OCI-LY7 (cell line): ENCODE results near the gene SLAMF6. TPM values are rescaled to one million over a fixed set of nuclear protein-coding genes. Genes with fewer than 3 reads are reported as not detected.
A peak's percentile ranks its signal among the peaks of the same experiment; 100 is the strongest.

Source experiments
- BruUV-seq: library from RNA; stranded (reverse); fragments of 400-500 nt; replicated peaks from 2 replicates; lab custom pipeline; 2021; lab: Mats Ljungman, UMichigan
- CTCF ChIA-PET: fragments of 300-600 bp; sonication (Branson Sonifier 250); formaldehyde crosslinking; loops from one replicate; lab custom pipeline; 2022; ENCODE audit warnings: antibody characterized with exemption; ENCODE audit not compliant: unreplicated experiment; lab: Charles Lee
- POLR2A ChIA-PET: fragments of 300-600 bp; sonication (Branson Sonifier 250); formaldehyde crosslinking; loops from one replicate; lab custom pipeline; 2022; ENCODE audit warnings: antibody characterized with exemption; lab: Charles Lee
- DNase-seq: peaks from one replicate; pipeline ENCODE4 v3.0.0-alpha.2; 2015; ENCODE audit warnings: low spot score
- H2AFZ ChIP-seq: fragments of 200-600 bp; sonication (generic), shearing (Covaris generic); 2 replicates; pipeline ENCODE4 v1.6.1; 2014; ENCODE audit warnings: mild to moderate bottlenecking, antibody characterized with exemption, low read length, moderate library complexity
- H3K27ac ChIP-seq: fragments of 200-600 bp; sonication (generic); 2 replicates; pipeline ENCODE4 v1.5.1; 2014; ENCODE audit warnings: mixed run types, low read depth, mild to moderate bottlenecking, moderate library complexity, low read length, inconsistent platforms; ENCODE audit not compliant: poor library complexity, severe bottlenecking
- H3K36me3 ChIP-seq: fragments of 200-600 bp; sonication (generic); 2 replicates; pipeline ENCODE4 v1.6.1; 2014; ENCODE audit warnings: mild to moderate bottlenecking, antibody characterized with exemption, low read length, moderate library complexity, mixed read lengths; ENCODE audit not compliant: insufficient read depth
- H3K4me1 ChIP-seq: fragments of 200-600 bp; sonication (generic); 2 replicates; pipeline ENCODE4 v1.5.1; 2014; ENCODE audit warnings: mild to moderate bottlenecking, low read length; ENCODE audit not compliant: insufficient read depth, poor library complexity, severe bottlenecking
- H3K4me2 ChIP-seq: fragments of 200-600 bp; sonication (generic); 2 replicates; pipeline ENCODE4 v1.6.1; 2014; ENCODE audit warnings: mild to moderate bottlenecking, low read length
- H3K4me3 ChIP-seq: fragments of 200-600 bp; sonication (generic); 2 replicates; pipeline ENCODE4 v1.5.1; 2014; ENCODE audit warnings: mild to moderate bottlenecking, low read depth, low read length; ENCODE audit not compliant: poor library complexity, severe bottlenecking
- H3K79me2 ChIP-seq: fragments of 200-600 bp; sonication (generic); 2 replicates; pipeline ENCODE4 v1.6.1; 2016; ENCODE audit warnings: low read depth, mild to moderate bottlenecking, low read length, moderate library complexity, mixed read lengths; ENCODE audit not compliant: insufficient read depth
- H3K9me2 ChIP-seq: fragments of 200-600 bp; sonication (generic); 2 replicates; pipeline ENCODE4 v1.6.1; 2016; ENCODE audit warnings: mild to moderate bottlenecking, low read length, mixed read lengths; ENCODE audit not compliant: insufficient read depth
- H3K9me3 ChIP-seq: fragments of 200-600 bp; sonication (generic); 2 replicates; pipeline ENCODE4 v1.6.1; 2014; ENCODE audit warnings: mild to moderate bottlenecking, mixed run types, low read length, mixed read lengths
- H4K20me1 ChIP-seq: fragments of 200-600 bp; sonication (generic); 2 replicates; pipeline ENCODE4 v1.6.1; 2014; ENCODE audit warnings: mild to moderate bottlenecking, antibody characterized with exemption, low read length, moderate library complexity, mixed read lengths; ENCODE audit not compliant: insufficient read depth
- EZH2phosphoT487 ChIP-seq: fragments of 200-600 bp; sonication (generic); IDR thresholded peaks from 2 replicates; pipeline ENCODE4 v1.6.1; 2018; ENCODE audit warnings: low read depth, borderline replicate concordance, mild to moderate bottlenecking, mixed run types, antibody characterized with exemption, low read length, moderate library complexity, mixed read lengths
- intact Hi-C: fragments of 100-400 bp; cut with micrococcal nuclease; formaldehyde crosslinking; loops from one replicate; pipeline ENCODE4 v1.10.0; 2022; ENCODE audit not compliant: unreplicated experiment
- total RNA-seq, 2 experiments: library from RNA; depleted of rRNA in 1 of 2; stranded (reverse); fragments of >200 nt in 1 of 2; shearing (Covaris generic) in 1 of 2; gene quantifications; 2 replicates each; pipeline ENCODE4 v1.2.3, GENCODE V29; 2014 to 2022
- TF ChIP-seq, protein P1 (sequence below): fragments of 200-600 bp; sonication (generic); conservative IDR thresholded peaks from 2 replicates; pipeline ENCODE4 v1.5.1; 2014; ENCODE audit warnings: mild to moderate bottlenecking, antibody characterized with exemption, low read length, moderate library complexity, mixed read lengths

The SLAMF6 gene
- total RNA-seq, 2 experiments from 2014 or later, result 43.0 to 65.1 TPM

DNA sequence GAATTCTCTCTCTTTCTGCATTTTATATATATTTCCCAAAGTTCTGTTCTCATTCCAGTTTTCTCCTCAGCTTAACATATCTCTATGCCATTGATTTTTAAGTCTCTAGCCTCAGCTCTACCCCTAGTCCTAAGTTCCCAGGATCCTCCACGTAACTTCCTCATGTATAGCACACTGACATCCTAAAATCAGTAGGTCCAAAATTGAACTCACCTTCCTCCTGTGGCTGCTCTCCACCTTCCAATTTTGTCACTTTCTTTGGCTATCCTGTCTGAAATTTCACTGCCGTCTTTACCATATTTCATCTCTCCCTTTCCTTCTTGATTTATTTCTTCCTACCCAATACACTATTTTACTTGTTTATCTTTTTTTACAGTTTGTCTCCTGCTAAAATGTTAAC lies 1.5 kb downstream of the SLAMF6 start:
- ChIA-PET CTCF (interaction anchor here (1.3 to 1.4 kb wide), 3 partner anchors 14 to 92 kb away, joined by 3 to 4 read pairs (median 3); no protein-coding TSS in a partner anchor), POLR2A (interaction anchor here (1.0 to 2.6 kb wide), 11 partner anchors 19 to 104 kb away, joined by 3 to 24 read pairs (median 4); no protein-coding TSS in a partner anchor)
- H3K4me3 ChIP-seq, result peak overlapping the region; percentile 83
- H2AFZ ChIP-seq, result no peak overlapping the region
- peaks cover 55% of the 10 kb centered on the region for H3K4me1 ChIP-seq
- no peaks in the 10 kb centered on the region for H3K9me2 ChIP-seq
- TF ChIP-seq, protein P1, sequence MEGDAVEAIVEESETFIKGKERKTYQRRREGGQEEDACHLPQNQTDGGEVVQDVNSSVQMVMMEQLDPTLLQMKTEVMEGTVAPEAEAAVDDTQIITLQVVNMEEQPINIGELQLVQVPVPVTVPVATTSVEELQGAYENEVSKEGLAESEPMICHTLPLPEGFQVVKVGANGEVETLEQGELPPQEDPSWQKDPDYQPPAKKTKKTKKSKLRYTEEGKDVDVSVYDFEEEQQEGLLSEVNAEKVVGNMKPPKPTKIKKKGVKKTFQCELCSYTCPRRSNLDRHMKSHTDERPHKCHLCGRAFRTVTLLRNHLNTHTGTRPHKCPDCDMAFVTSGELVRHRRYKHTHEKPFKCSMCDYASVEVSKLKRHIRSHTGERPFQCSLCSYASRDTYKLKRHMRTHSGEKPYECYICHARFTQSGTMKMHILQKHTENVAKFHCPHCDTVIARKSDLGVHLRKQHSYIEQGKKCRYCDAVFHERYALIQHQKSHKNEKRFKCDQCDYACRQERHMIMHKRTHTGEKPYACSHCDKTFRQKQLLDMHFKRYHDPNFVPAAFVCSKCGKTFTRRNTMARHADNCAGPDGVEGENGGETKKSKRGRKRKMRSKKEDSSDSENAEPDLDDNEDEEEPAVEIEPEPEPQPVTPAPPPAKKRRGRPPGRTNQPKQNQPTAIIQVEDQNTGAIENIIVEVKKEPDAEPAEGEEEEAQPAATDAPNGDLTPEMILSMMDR, result no peak
- TF ChIP-seq EZH2phosphoT487, result no peak
- H3K36me3 ChIP-seq, result peaks cover 21% of the 10 kb centered on the region
- H3K9me3 ChIP-seq, result peaks cover 18% of the 10 kb centered on the region; the same call in 1 of the 2 replicates
- H3K27ac ChIP-seq, result peak overlapping the region; percentile 98
- intact Hi-C loops, result loop anchor here (5.0 kb wide), 1 partner anchor 151 kb away; no protein-coding TSS in a partner anchor
- H3K4me2 ChIP-seq, result peak overlapping the region; percentile 92
- peaks cover 60% of the 10 kb centered on the region for H3K79me2 ChIP-seq
- no peaks in the 10 kb centered on the region for H4K20me1 ChIP-seq
- DNase-seq, result peak; percentile 45
- TSS peak; percentile 93 for BruUV-seq

- H3K4me1 ChIP-seq, result peaks cover 61% of the 10 kb centered on the region
- peak; percentile 89 for DNase-seq
- H2AFZ ChIP-seq, result no peak overlapping the region
- intact Hi-C loops, result loop anchor here (1.0 to 5.0 kb wide), 2 partner anchors 86 to 151 kb away; no protein-coding TSS in a partner anchor
- peaks cover 66% of the 10 kb centered on the region for H3K79me2 ChIP-seq
- H3K36me3 ChIP-seq, result peaks cover 27% of the 10 kb centered on the region
- ChIA-PET POLR2A (interaction anchor here (1.0 to 2.6 kb wide), 7 partner anchors 20 to 89 kb away, joined by 3 to 24 read pairs (median 4); no protein-coding TSS in a partner anchor), CTCF (interaction anchor here (1.4 kb wide), 1 partner anchor 15 kb away, joined by 3 read pairs; no protein-coding TSS in a partner anchor)
- no peak for TF ChIP-seq EZH2phosphoT487
- TF ChIP-seq, protein P1, result no peak
- H3K9me2 ChIP-seq, result no peaks in the 10 kb centered on the region
- peak overlapping the region; percentile 98 for H3K27ac ChIP-seq
- peaks cover 21% of the 10 kb centered on the region; the same call in 1 of the 2 replicates for H3K9me3 ChIP-seq
- BruUV-seq, result no TSS peak
- H3K4me2 ChIP-seq, result peak overlapping the region; percentile 92
- H4K20me1 ChIP-seq, result no peaks in the 10 kb centered on the region
- H3K4me3 ChIP-seq, result peak overlapping the region; percentile 83
Observed at GRCh38 chr1:160520999-160521398, 2.1 kb downstream of the SLAMF6 start.

DNA sequence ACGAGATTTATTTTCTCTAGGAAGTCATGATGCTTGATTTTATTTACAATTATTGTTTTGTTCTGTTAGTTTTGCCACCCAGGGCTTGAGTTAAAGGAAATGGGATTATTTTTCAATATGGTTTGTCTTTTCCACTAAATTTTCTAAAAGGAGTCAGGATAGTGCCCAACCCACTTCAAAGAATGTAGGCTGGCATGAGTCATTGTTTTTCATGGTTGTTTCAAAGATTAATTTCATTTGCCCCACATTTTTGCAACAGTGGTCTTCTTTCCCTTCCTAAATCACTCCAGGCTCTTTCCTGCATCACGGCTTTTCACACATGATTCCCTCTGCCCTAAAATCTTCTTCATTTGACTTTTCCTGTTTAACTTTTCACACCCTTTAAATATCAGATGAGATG lies 2.5 kb downstream of the SLAMF6 start:
- Histone ChIP-seq H3K79me2 (peaks cover 70% of the 10 kb centered on the region), H3K27ac (peak overlapping the region; percentile 98), H3K4me1 (peaks cover 65% of the 10 kb centered on the region), H3K4me3 (peak overlapping the region; percentile 83), H3K36me3 (peaks cover 30% of the 10 kb centered on the region), H2AFZ (no peak overlapping the region), H3K9me2 (no peaks in the 10 kb centered on the region), H4K20me1 (no peaks in the 10 kb centered on the region), H3K4me2 (peak overlapping the region; percentile 92), H3K9me3 (peaks cover 25% of the 10 kb centered on the region; the same call in 1 of the 2 replicates)
- TF ChIP-seq EZH2phosphoT487, result no peak
- TF ChIP-seq, protein P1, result no peak
- POLR2A ChIA-PET, result interaction anchor here (1.0 to 1.6 kb wide), 6 partner anchors 23 to 89 kb away, joined by 3 to 5 read pairs (median 4); no protein-coding TSS in a partner anchor
- no peak for DNase-seq
- CTCF ChIA-PET, result no interaction called here
- intact Hi-C loops, result loop anchor here (1.0 to 5.0 kb wide), 2 partner anchors 87 to 152 kb away; no protein-coding TSS in a partner anchor
- no TSS peak for BruUV-seq
